GM18951 (cell line): ENCODE results near the gene TRIM25.

Experiments used
- POLR2A ChIP-seq: IDR thresholded peaks from 4 replicates; pipeline ENCODE4 v1.6.1; 2011; ENCODE audit warnings: mild to moderate bottlenecking; ENCODE audit not compliant: insufficient read length, insufficient read depth; ENCODE audit errors: extremely low read depth
- in situ Hi-C: fragments of 300-500 bp; cut with MboI; formaldehyde crosslinking; loops from one replicate; pipeline ENCODE4 v1.12.0; 2022; ENCODE audit warnings: low sequenced_read_pairs, mixed read lengths, inconsistent platforms; ENCODE audit not compliant: unreplicated experiment

The TRIM25 gene

GRCh38 chr17:56861899-56862298 is 52.0 kb downstream of the TRIM25 start:
- no peak for TF ChIP-seq POLR2A
- in situ Hi-C loops = no loop called here

- TF ChIP-seq POLR2A = no peak
- in situ Hi-C loops = no loop called here
Measured at GRCh38 chr17:56851008-56851407, 62.8 kb downstream of the TRIM25 start.

GRCh38 chr17:56850591-56850990 is 63.3 kb downstream of the TRIM25 start:
- in situ Hi-C loops = no loop called here
- no peak for TF ChIP-seq POLR2A

GRCh38 chr17:56849131-56849530 is 64.7 kb downstream of the TRIM25 start:
- in situ Hi-C loops = no loop called here

GRCh38 chr17:56847106-56847505 is 66.7 kb downstream of the TRIM25 start:
- in situ Hi-C loops = no loop called here
- no peak for TF ChIP-seq POLR2A

More at GRCh38 chr17:56849131-56849530, 64.7 kb downstream of the TRIM25 start:
- TF ChIP-seq POLR2A = no peak

GRCh38 chr17:56845934-56846333 is 67.9 kb downstream of the TRIM25 start:
- TF ChIP-seq POLR2A = no peak
- in situ Hi-C loops = no loop called here

- in situ Hi-C loops = no loop called here
- TF ChIP-seq POLR2A = no peak
Measured at GRCh38 chr17:56842577-56842976, 71.3 kb downstream of the TRIM25 start.

GRCh38 chr17:56838687-56839086 is 75.2 kb downstream of the TRIM25 start:
- TF ChIP-seq POLR2A = no peak
- in situ Hi-C loops = no loop called here
